HG02840 (cell line): Measurements from ENCODE around the gene MAP4K2.

Experiments
- ATAC-seq: cut with Tn5 transposase; IDR thresholded peaks from one replicate; pipeline ENCODE4 v1.9.1; 2021; ENCODE audit warnings: mild to moderate bottlenecking, moderate library complexity, moderate number of reproducible peaks; ENCODE audit not compliant: unreplicated experiment, low FRiP score

MAP4K2 gene

GRCh38 chr11:64758330-64759079 is 44.5 kb downstream of the MAP4K2 start:
- ATAC-seq, result no peak

DNA sequence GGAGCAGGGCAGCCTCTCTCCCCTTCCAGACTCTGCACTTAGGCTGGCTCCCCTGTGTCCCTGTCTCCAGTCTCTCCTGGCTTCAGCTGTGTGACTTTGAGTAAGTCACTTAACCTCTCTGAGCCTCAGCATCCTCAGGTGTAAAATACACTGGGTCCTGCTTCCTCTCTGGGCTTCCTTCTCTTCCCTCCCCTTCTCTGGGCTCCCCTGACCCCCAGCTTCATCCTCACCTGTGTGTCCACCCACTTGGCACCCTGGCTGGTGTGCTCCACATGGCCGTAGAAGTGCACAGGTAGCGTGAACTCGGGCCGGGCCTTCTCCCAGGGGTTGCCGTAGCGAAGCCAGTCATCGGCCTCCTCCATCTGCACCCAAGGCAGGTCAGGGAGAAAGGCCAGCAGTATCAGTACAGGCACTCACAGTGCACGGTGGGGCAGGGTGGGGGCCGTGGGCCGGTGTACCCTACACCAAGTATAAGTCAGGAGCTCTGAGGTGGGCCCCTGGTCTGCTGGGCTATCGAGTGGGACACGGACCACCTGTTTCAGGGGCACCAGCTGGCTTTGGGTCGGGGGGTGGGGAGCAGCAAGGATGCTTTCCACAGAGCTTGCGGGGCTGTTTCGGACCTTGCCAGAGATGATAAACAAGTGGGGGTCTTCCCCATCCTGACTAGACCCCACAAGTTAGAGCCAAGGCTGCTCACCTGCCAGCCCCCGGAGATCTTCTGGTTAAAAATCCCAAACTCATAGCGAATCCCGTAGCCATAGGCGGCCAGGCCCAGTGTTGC is 45.3 kb downstream of the MAP4K2 start:
- no peak for ATAC-seq

DNA sequence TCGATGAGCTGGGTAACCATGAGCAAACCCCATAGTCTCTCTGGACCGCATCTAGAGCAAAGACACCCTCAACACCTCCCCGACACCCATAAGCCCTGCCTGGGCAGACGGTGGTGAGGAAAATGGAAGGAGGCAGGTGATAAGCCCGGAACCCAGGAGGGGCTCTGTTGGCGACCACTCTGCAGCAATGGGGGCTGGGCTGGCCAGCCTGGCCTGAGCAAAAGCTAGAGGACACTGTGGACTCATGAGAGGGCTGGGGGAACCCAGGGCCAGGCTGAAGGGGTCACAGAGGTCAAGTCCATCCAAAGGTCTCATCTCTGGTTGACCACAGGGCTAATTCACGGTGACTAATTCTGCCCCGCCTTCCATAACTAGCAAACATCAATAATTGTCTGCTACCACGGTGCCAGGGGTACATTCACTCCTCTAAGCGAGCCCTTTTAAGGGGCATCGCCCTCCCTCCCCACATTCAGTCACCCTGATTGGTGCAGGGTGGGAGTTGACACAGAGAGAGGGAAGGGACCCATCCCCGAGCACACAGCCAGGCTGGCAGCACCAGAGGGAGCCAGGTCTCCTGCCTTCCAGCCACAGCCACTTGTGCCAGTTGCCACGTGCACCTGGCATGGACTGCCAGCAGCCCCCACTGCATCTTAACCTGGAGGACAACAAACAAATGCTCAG is 47.2 kb downstream of the MAP4K2 start:
- ATAC-seq, result no peak

DNA sequence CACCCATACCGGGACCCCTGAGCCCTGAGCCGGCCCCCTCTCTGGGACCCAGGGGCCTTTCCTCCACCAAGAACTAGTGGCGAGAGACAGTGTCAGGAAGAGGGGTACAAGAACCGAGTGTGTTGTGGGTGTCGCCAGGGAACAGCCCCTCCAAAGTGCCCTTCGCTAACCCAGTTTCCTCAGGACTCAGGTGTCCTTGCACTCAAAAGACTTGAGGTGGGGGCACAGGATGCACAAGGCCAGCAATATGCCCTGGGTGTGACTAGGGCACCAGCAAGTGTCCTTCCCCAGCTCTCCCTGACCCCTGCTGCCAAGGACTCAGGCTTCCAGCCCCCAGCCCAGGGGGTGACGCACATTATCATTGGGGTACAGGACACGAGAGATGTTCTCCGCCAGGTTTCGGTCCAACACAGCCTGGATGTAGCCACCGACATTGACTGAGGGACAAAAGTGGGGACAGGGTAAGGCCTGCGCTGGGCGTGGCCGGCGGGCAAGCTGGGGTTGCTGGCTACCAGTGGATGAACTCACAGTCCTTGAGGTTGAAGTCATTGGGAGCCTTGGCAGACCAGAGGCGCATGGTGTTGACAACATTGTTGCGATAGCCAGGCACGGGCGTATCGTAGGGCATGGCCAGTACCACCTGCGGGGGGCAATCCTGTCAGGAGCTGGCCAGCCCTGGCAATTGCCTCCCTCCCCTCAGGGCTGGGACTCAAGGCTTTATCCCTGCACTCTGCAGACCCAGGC is 47.9 kb downstream of the MAP4K2 start:
- ATAC-seq, result no peak

GRCh38 chr11:64754124-64754918 is 48.7 kb downstream of the MAP4K2 start:
- ATAC-seq, result no peak

DNA sequence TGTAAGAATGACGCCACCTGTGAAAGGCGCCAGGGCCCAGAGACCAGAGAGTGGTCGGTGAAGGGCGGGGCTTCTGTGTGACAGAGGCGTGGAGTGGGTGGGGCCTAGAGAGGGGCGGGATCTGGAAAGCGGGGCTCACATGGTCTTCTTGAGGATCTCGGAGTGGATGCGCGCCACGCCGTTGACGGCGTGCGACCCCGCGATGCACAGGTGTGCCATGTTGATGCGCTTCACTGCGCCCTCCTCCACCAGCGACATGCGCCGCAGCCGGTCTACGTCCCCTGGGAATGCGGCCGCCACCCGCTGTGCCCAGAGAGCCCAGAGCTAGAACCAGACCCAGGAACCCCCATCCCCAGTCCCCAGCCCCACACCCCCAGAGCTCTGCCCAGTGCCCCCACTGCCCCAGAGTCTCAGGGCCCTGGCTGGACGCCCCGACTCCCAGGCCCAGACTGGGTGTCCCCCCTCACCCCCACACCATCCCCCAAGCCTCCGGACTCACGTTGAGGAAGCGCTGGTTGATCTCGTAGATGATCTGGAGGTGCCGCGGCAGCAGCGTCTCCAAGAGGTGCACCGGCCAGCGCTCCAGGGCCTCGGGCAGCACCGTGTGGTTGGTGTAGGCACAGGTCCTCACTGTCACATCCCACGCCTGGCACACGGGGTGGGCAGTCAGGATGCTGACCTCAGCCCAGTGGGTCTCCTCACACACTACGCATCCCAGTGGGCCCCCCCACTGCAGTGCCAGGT is 49.5 kb downstream of the MAP4K2 start:
- no peak for ATAC-seq

- no peak for ATAC-seq
Observed at GRCh38 chr11:64753019-64753379, 50.0 kb downstream of the MAP4K2 start.

DNA sequence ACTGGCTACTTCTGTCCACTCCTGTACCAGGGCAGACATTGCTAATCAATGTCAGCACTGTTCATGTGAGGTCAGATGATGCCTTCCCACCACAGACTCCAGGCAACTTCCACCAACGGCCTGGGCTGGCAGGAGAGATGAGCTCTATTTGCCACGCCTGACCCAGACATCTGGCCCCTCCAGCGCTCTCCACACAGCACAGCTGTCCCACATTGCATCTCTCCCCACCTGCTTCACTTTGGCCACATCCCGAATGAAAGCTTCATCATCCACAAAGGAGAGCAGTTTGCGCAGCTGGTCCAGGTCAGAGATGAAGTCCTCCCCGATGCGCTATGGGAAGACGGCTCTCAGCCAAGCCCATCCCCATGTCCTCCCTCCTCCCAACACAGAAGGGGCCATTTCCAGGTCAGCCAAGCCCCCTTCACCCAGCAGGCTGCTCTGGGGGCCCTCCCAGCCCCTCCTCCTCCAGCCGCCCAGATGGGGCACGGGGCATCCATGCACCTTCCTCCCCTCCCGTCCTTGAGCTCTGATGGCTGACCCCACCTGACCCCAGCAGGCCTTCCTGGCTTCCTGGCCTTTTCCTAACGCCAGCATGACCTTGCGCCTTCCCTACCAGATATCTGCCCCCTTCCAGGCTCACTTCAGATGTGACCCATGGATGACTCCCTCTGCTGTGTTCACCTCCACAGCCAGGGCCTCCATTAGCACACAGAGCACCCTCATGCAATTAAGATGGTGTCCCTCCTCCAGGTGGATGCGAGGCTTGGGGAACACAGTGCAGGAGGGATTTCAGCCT is 50.6 kb downstream of the MAP4K2 start:
- no peak for ATAC-seq

DNA sequence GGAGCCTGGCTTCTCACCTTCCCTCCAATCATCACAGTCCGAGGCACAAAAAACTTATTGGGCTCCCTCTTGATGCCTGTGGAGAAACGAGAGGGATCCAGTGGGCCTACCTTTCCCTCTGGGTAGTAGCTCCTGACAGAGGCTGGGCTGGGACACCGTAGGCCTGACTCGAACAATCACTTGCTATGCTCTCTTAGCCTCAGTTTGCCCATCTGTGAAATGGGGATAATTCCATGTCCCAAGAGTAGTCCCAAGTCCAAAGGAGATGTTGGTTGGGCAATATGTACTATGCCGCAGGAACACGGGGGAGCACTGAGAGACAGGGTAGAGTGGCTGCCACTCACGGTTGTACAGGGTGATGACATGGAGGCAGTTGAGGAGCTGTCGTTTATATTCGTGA is 51.4 kb downstream of the MAP4K2 start:
- ATAC-seq, result no peak

DNA sequence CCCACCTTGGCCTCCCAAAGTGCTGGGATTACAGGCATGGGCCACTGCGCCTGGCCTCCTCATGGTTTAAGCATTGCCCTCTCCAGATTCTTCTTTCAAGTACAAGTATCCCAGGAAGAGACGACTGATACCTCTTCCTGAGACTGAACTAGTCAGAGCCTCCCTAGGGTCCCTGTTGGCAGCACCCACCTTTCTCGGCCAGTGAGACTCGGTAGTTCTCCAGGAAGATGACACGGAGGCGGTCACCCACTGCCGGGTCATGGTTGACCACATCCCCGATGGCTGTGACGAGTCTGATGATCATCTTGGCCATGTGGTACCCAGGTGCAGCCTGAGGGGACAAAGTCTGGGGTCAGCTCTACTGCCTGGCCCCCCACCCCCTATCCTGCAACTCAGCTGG is 51.9 kb downstream of the MAP4K2 start:
- ATAC-seq, result no peak

GRCh38 chr11:64750361-64751054 is 52.5 kb downstream of the MAP4K2 start:
- ATAC-seq, result no peak

GRCh38 chr11:64747961-64748665 is 54.9 kb downstream of the MAP4K2 start:
- no peak for ATAC-seq

DNA sequence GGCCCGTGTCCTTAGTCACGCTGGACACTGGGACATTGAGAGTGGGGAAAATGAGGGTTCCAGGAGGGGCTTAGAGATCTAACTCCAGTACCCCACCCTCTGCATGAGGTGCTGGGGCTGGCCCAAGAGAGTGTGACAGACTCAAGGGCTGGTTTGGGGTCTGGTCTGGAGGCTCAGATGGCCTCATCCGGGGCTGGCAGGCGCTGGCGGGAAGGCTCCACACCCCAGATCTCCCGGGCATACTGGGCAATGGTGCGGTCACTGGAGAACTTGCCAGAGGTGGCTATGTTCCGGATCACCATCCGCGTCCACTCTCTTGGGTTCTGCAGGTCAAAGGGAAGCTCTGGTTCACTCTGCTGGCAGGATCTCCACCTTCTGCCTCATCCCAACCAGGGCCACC is 56.5 kb downstream of the MAP4K2 start:
- no peak for ATAC-seq

DNA sequence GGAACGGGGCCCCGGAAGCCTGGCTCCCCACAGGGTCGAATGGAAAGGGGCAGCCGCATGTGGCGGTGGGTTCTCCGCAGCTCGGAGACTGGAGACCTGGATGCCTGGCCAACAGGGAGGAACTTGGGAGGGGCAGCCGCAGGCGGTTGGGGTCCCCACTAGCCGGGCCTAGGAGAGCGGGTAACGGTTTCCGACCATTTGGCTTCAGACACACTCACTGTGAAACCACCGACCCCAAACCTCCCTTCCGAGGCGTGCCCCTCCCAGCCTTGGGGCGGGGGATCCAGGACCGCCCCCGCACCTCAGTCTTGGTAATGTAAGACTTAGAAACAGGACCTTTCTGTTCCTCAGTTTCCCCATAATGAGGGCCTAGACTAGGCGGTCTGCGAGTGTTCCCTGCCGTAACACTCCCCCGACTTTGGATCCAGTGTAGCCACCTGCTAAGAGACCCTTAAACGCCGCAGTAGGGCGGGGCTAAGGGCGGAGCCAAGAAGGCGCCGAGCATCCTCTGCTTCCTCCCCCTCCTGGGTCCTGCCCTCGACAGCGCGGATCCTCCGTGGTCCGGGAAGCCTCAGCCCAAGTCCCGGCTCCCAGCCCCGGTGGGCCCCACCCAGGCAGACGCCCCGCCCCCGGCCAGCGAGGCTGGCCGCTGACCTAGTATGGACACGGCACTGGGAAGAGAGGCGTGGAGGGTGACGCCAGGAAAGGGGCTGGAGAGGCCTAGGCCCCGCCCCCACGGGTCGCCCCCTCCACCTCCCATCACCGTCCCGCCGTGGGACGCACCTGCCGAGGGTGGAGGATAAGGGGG is 57.3 kb downstream of the MAP4K2 start:
- ATAC-seq, result no peak

DNA sequence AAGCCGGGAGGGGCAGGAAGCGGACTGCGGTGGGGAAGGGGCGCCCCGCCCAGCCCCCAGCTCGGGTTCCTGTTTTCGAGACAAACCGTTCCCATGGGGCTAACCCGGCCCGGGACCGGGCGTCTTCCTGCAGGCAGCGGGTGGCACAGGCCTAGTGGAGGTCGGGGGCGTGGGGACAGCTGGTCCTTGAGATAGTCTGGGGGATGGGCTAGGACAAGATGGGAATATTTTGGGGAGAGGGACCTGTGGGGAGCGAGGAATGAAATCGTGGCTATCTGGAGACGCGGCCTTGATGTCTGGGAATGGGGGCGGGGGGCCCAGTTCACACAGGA is 57.9 kb downstream of the MAP4K2 start:
- ATAC-seq, result no peak

DNA sequence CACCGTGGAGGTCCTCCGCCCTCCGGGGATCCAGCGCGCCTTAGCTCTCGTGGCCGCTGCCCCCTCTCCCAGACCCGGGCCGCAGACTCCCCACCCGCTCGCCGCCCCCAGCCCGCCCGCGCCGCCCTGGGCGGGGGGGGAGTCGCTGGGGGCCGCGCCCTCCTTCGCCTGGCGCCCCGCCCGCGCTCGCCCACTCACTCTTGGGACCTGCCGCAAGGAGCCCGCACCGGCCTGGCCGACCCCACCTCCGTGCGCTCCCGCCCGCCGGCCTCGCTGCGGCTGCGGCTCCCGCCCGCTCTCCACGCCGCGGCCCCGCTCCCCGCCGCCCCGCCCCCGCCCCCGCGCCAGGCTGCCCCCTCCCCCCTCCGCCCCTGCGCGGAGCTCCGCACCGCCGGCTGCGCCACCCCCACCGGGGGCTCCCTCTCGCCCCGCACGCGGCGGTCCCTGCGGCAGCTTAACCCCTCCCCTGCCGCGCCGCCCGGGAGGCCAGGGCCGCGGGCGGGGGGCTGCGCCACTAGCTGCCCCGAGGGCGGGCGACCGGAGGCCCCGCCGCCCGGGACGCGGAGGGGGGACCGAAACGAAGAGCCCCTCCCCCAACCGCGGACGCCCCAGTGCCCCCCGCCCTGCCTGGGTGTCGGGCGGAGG is 58.3 kb downstream of the MAP4K2 start:
- no peak for ATAC-seq
